GM18873 (cell line): ENCODE results near the gene EXOC3L4.
"Not testable (repeated sequence)": the region's sequence is repeated elsewhere in the genome, so short reads cannot be mapped to it uniquely, and the experiment has no call there.

Experiments
- ATAC-seq: cut with Tn5 transposase; IDR thresholded peaks from one replicate; pipeline ENCODE4 v1.9.1; 2021; ENCODE audit warnings: mild to moderate bottlenecking, moderate library complexity, moderate number of reproducible peaks; ENCODE audit not compliant: unreplicated experiment, low FRiP score

The EXOC3L4 gene

GRCh38 chr14:103103461-103104388 is 9.2 kb downstream of the EXOC3L4 start:
- no peak for ATAC-seq

GRCh38 chr14:103104389-103104653 is 9.8 kb downstream of the EXOC3L4 start:
- ATAC-seq: no peak

GRCh38 chr14:103104654-103105452 is 10.3 kb downstream of the EXOC3L4 start:
- no peak for ATAC-seq

GRCh38 chr14:103105580-103106150 is 11.1 kb downstream of the EXOC3L4 start:
- no peak for ATAC-seq

- ATAC-seq: no peak
Observed at GRCh38 chr14:103107455-103107854, 12.9 kb downstream of the EXOC3L4 start.

GRCh38 chr14:103107941-103108748 is 13.6 kb downstream of the EXOC3L4 start:
- ATAC-seq: no peak

GRCh38 chr14:103108749-103109207 is 14.3 kb downstream of the EXOC3L4 start:
- ATAC-seq: no peak

- ATAC-seq: no peak
Observed at GRCh38 chr14:103109535-103110441, 15.3 kb downstream of the EXOC3L4 start.

- no peak for ATAC-seq
Observed at GRCh38 chr14:103110681-103111231, 16.2 kb downstream of the EXOC3L4 start.

GRCh38 chr14:103111232-103111868 is 16.8 kb downstream of the EXOC3L4 start:
- ATAC-seq: no peak

GRCh38 chr14:103112400-103113243 is 18.1 kb downstream of the EXOC3L4 start:
- ATAC-seq: no peak

- no peak for ATAC-seq
Observed at GRCh38 chr14:103113303-103113702, 18.8 kb downstream of the EXOC3L4 start.

GRCh38 chr14:103113774-103114173 is 19.2 kb downstream of the EXOC3L4 start:
- no peak for ATAC-seq

GRCh38 chr14:103115086-103115679 is 20.7 kb downstream of the EXOC3L4 start:
- ATAC-seq: not testable (repeated sequence)

- ATAC-seq: no peak
Observed at GRCh38 chr14:103115845-103116572, 21.5 kb downstream of the EXOC3L4 start.

- ATAC-seq: no peak
Observed at GRCh38 chr14:103116636-103117035, 22.1 kb downstream of the EXOC3L4 start.

GRCh38 chr14:103117499-103117898 is 23.0 kb downstream of the EXOC3L4 start:
- ATAC-seq: not testable (repeated sequence)
